ENCODE results near the gene RAB27A. TPM values are rescaled to one million over a fixed set of nuclear protein-coding genes. Genes with fewer than 3 reads are reported as not detected.
A peak's percentile ranks its signal among the peaks of the same experiment; 100 is the strongest.

RAB27A gene
- total and polyA plus RNA-seq, 9 of the 15 experiments (the other 6 are each of a cell fraction or from before 2014, with no cell fraction given): 31.5 to 171 (median 80.4) TPM

- Histone ChIP-seq H3K9me3 (replicated peaks; ENCODE audit: control insufficient read depth, insufficient read depth, low read depth, low read length) (no peaks in the 10 kb centered on the region), H3K9ac (ENCODE audit: insufficient read depth in 1 of 2, low read depth in 2 of 2, low read length in 2 of 2) (no peak overlapping the region), H3K4me3 (no peak overlapping the region), H3K36me3 (ENCODE audit: control insufficient read depth, insufficient read depth, low read length) (peaks cover 61% of the 10 kb centered on the region), H3K4me1 (replicated peaks in 1 of 2; ENCODE audit: control insufficient read depth in 2 of 2, insufficient read depth in 2 of 2, low read length in 2 of 2) (no peaks in the 10 kb centered on the region), H3K4me2 (ENCODE audit: insufficient read depth, low read length) (no peak overlapping the region), H3K9me1 (ENCODE audit: control insufficient read depth, insufficient read depth, low read length) (no peaks in the 10 kb centered on the region), H3K27ac (ENCODE audit: extremely low read depth, low read depth, low read length) (no peak overlapping the region), H2AFZ (ENCODE audit: low read depth, low read length) (no peak overlapping the region), H3K79me2 (ENCODE audit: control insufficient read depth, insufficient read depth, low read length) (peaks cover 8% of the 10 kb centered on the region; the same call in 1 of the 3 replicates), H3K27me3 (ENCODE audit: control insufficient read depth in 2 of 2, insufficient read depth in 2 of 2, low read length in 2 of 2) (no peaks in the 10 kb centered on the region), H4K20me1 (replicated peaks; ENCODE audit: control insufficient read depth, insufficient read depth, low read length) (no peaks in the 10 kb centered on the region)
- intact Hi-C loops (cut with micrococcal nuclease): no loop called here
- ChIA-PET CTCF (ENCODE audit: low intra/inter-chr PET ratio) (no interaction called here), POLR2A (interaction anchor here (0.6 to 2.1 kb wide), 6 partner anchors 8 to 19 kb away, joined by 3 to 7 read pairs (median 4); partner anchors contain the start of gene RSL24D1)
- no peak for ATAC-seq
- in situ Hi-C loops (cut with MboI): no loop called here
- DNase-seq (ENCODE audit: extremely low read depth in 1 of 4, low spot score in 3 of 4): no peak
- no peak for TF ChIP-seq TOE1 (IDR thresholded peaks at IDR 0.05; ENCODE audit: borderline replicate concordance)
- no peak for TF ChIP-seq TOE1 (CRISPR knock-in tag; IDR thresholded peaks at IDR 0.05; ENCODE audit: borderline replicate concordance, low read depth)
- TF ChIP-seq POLR2B (IDR thresholded peaks at IDR 0.05; ENCODE audit: low read depth, partially characterized antibody): peak; percentile 34
- no peak for TF ChIP-seq FOXM1 (IDR thresholded peaks at IDR 0.05; ENCODE audit: low read depth)
- TF ChIP-seq FOXM1 (CRISPR knock-in tag; IDR thresholded peaks at IDR 0.05; ENCODE audit: low read depth): no peak
- no peak for TF ChIP-seq SUPT5H (IDR thresholded peaks at IDR 0.05)
- FAIRE-seq: no peak
- BruUV-seq (replicated peaks): no TSS peak
Measured at GRCh38 chr15:55179141-55179540, 110.5 kb downstream of the RAB27A start.

- no peaks in the 10 kb centered on the region for H3K9me3 ChIP-seq (replicated peaks; ENCODE audit: control insufficient read depth, insufficient read depth, low read depth, low read length)
- in situ Hi-C loops (cut with MboI): no loop called here
- H3K4me3 ChIP-seq: no peak overlapping the region
- ChIA-PET CTCF (ENCODE audit: low intra/inter-chr PET ratio) (no interaction called here), POLR2A (interaction anchor here (1.2 kb wide), 1 partner anchor 9 kb away, joined by 3 read pairs; no protein-coding TSS in a partner anchor)
- WGBS (ENCODE audit: insufficient coverage, low coverage, missing lambda C conversion rate): 55% methylated on average over 4 of the region's 4 CpGs
- H3K27ac ChIP-seq (ENCODE audit: extremely low read depth, low read depth, low read length): no peak overlapping the region
- no peak overlapping the region for H3K4me2 ChIP-seq (ENCODE audit: insufficient read depth, low read length)
- H3K9me1 ChIP-seq (ENCODE audit: control insufficient read depth, insufficient read depth, low read length): no peaks in the 10 kb centered on the region
- no peaks in the 10 kb centered on the region for H4K20me1 ChIP-seq (replicated peaks; ENCODE audit: control insufficient read depth, insufficient read depth, low read length)
- intact Hi-C loops (cut with micrococcal nuclease): no loop called here
- DNase-seq (ENCODE audit: extremely low read depth in 1 of 4, low spot score in 3 of 4): no peak
- no peaks in the 10 kb centered on the region for H3K4me1 ChIP-seq (replicated peaks in 1 of 2; ENCODE audit: control insufficient read depth in 2 of 2, insufficient read depth in 2 of 2, low read length in 2 of 2)
- TF ChIP-seq SNIP1 (IDR thresholded peaks at IDR 0.05; ENCODE audit: low read depth): no peak
- TF ChIP-seq CHAMP1 (IDR thresholded peaks at IDR 0.05): no peak
- H3K79me2 ChIP-seq (ENCODE audit: control insufficient read depth, insufficient read depth, low read length): no peaks in the 10 kb centered on the region
- H3K27me3 ChIP-seq (ENCODE audit: control insufficient read depth in 2 of 2, insufficient read depth in 2 of 2, low read length in 2 of 2): no peaks in the 10 kb centered on the region; a peak in 1 of 5 replicates
- FAIRE-seq: no peak
- no peak for ATAC-seq
- H2AFZ ChIP-seq (ENCODE audit: low read depth, low read length): no peak overlapping the region
- H3K36me3 ChIP-seq (ENCODE audit: control insufficient read depth, insufficient read depth, low read length): no peaks in the 10 kb centered on the region
- BruUV-seq (replicated peaks): no TSS peak
- H3K9ac ChIP-seq (ENCODE audit: insufficient read depth in 1 of 2, low read depth in 2 of 2, low read length in 2 of 2): no peak overlapping the region
Measured at GRCh38 chr15:55170361-55170760, 119.3 kb downstream of the RAB27A start.
